ENCODE data around the gene PRDM16. TPM values are rescaled to one million over a fixed set of nuclear protein-coding genes. Genes with fewer than 3 reads are reported as not detected.

Gene PRDM16
- total RNA-seq, 1 experiment from 2014 or later, result 1.6 TPM

GRCh38 chr1:3222042-3222692 lies 153.2 kb downstream of the PRDM16 start:
- H3K4me1 Mint-ChIP-seq, result peaks cover 6% of the 10 kb centered on the region; the same call in 1 of the 2 replicates
- ATAC-seq (peak; percentile 42), DNase-seq (ENCODE audit: low spot score) (peak; percentile 25)
- H3K36me3 Mint-ChIP-seq, result no peaks in the 10 kb centered on the region
- H3K27me3 Mint-ChIP-seq (ENCODE audit: low read depth), result no peaks in the 10 kb centered on the region; the same call in 1 of the 2 replicates
- no peak overlapping the region for H3K4me3 Mint-ChIP-seq
- CTCF ChIA-PET, result interaction anchor here (0.6 to 1.0 kb wide), 2 partner anchors 63 to 154 kb away, joined by 3 to 4 read pairs; no protein-coding TSS in a partner anchor
- POLR2A ChIA-PET, result interaction anchor here (0.6 kb wide), 1 partner anchor 28 kb away, joined by 4 read pairs; no protein-coding TSS in a partner anchor
- TF ChIP-seq ZBTB21 (CRISPR knock-in tag; IDR thresholded peaks at IDR 0.05; ENCODE audit: borderline replicate concordance) (no peak), ZNF532 (CRISPR knock-in tag; IDR thresholded peaks at IDR 0.05; ENCODE audit: borderline replicate concordance) (no peak), NR3C1 (CRISPR knock-in tag; conservative IDR thresholded peaks at IDR 0.05; ENCODE audit: low read depth) (no peak), AFF4 (CRISPR knock-in tag; IDR thresholded peaks at IDR 0.05; ENCODE audit: borderline replicate concordance) (no peak), ZNF263 (CRISPR knock-in tag; IDR thresholded peaks at IDR 0.05; ENCODE audit: low read depth) (no peak), AR (CRISPR knock-in tag; IDR thresholded peaks at IDR 0.05) (no peak), TCF7 (CRISPR knock-in tag; IDR thresholded peaks at IDR 0.05; ENCODE audit: low read depth) (no peak), PRRX2 (CRISPR knock-in tag; IDR thresholded peaks at IDR 0.05) (no peak)
- H3K27ac Mint-ChIP-seq, result peak overlapping the region; percentile 60; the same call in 1 of the 2 replicates
- H3K9me3 Mint-ChIP-seq, result no peaks in the 10 kb centered on the region

DNA sequence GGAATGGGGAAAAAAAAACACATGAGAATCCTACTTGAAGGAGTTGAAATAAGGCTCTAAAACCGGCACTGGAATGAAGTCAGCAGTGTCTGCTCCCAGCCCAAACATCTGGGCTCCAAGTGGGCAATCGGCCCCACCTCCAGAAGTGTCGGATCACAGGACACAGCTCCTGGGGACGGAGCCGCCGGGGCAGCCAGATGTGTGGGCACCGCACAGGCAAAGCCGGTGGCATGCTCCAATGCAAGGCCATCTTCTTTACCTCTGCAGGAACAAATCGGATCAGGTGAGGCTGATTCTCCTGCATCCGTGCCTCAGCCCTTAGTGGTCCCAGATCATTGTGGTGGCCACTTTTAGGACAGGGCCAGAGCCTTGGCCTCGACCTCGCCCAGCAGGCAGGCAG lies 156.7 kb downstream of the PRDM16 start:
- Mint-ChIP-seq H3K9me3 (no peaks in the 10 kb centered on the region), H3K27me3 (ENCODE audit: low read depth) (no peaks in the 10 kb centered on the region; the same call in 1 of the 2 replicates), H3K27ac (peak overlapping the region; percentile 70; the same call in 1 of the 2 replicates), H3K36me3 (no peaks in the 10 kb centered on the region), H3K4me1 (peaks cover 6% of the 10 kb centered on the region; the same call in 1 of the 2 replicates), H3K4me3 (no peak overlapping the region)
- DNase-seq (ENCODE audit: low spot score) (no peak), ATAC-seq (no peak)
- ChIA-PET POLR2A (no interaction called here), CTCF (no interaction called here)
- TF ChIP-seq ESRRA (CRISPR knock-in tag; IDR thresholded peaks at IDR 0.05; ENCODE audit: borderline replicate concordance), result no peak
- TF ChIP-seq, protein P1, sequence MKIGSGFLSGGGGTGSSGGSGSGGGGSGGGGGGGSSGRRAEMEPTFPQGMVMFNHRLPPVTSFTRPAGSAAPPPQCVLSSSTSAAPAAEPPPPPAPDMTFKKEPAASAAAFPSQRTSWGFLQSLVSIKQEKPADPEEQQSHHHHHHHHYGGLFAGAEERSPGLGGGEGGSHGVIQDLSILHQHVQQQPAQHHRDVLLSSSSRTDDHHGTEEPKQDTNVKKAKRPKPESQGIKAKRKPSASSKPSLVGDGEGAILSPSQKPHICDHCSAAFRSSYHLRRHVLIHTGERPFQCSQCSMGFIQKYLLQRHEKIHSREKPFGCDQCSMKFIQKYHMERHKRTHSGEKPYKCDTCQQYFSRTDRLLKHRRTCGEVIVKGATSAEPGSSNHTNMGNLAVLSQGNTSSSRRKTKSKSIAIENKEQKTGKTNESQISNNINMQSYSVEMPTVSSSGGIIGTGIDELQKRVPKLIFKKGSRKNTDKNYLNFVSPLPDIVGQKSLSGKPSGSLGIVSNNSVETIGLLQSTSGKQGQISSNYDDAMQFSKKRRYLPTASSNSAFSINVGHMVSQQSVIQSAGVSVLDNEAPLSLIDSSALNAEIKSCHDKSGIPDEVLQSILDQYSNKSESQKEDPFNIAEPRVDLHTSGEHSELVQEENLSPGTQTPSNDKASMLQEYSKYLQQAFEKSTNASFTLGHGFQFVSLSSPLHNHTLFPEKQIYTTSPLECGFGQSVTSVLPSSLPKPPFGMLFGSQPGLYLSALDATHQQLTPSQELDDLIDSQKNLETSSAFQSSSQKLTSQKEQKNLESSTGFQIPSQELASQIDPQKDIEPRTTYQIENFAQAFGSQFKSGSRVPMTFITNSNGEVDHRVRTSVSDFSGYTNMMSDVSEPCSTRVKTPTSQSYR (CRISPR knock-in tag; IDR thresholded peaks at IDR 0.05), result no peak
- no peak for TF ChIP-seq SOX15 (CRISPR knock-in tag; IDR thresholded peaks at IDR 0.05)
- TF ChIP-seq CDX4 (CRISPR knock-in tag; IDR thresholded peaks at IDR 0.05; ENCODE audit: borderline replicate concordance), result no peak
- TF ChIP-seq, protein P2, sequence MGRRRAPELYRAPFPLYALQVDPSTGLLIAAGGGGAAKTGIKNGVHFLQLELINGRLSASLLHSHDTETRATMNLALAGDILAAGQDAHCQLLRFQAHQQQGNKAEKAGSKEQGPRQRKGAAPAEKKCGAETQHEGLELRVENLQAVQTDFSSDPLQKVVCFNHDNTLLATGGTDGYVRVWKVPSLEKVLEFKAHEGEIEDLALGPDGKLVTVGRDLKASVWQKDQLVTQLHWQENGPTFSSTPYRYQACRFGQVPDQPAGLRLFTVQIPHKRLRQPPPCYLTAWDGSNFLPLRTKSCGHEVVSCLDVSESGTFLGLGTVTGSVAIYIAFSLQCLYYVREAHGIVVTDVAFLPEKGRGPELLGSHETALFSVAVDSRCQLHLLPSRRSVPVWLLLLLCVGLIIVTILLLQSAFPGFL (CRISPR knock-in tag; IDR thresholded peaks at IDR 0.05; ENCODE audit: borderline replicate concordance), result no peak
